ENCODE data around the gene DEPDC4.

The DEPDC4 gene

DNA sequence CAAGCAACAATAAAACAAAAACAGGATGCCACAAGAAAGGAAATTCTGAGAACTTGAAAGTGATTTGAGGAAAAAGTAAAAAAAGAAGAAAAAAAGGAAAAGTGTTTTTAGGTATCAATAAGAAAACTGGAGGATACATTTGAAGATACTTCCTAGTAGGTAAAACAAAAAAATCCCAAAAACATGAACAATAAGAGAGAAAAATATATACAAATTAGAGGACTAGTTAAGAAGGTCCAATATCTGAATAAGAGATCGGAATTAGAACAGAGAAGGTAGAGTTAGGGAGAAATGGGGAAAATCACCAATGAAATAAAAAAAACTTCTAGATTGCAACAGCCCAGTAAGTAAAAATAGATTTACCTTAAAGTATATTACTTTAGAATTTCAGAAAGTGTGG lies 8.8 kb downstream of the DEPDC4 start:
- no peak overlapping the region for H3K4me3 ChIP-seq (ENCODE audit: control insufficient read depth, low read depth, low read length)
- no peak for DNase-seq (ENCODE audit: low read depth)
- TF ChIP-seq, protein P1, sequence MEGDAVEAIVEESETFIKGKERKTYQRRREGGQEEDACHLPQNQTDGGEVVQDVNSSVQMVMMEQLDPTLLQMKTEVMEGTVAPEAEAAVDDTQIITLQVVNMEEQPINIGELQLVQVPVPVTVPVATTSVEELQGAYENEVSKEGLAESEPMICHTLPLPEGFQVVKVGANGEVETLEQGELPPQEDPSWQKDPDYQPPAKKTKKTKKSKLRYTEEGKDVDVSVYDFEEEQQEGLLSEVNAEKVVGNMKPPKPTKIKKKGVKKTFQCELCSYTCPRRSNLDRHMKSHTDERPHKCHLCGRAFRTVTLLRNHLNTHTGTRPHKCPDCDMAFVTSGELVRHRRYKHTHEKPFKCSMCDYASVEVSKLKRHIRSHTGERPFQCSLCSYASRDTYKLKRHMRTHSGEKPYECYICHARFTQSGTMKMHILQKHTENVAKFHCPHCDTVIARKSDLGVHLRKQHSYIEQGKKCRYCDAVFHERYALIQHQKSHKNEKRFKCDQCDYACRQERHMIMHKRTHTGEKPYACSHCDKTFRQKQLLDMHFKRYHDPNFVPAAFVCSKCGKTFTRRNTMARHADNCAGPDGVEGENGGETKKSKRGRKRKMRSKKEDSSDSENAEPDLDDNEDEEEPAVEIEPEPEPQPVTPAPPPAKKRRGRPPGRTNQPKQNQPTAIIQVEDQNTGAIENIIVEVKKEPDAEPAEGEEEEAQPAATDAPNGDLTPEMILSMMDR (IDR thresholded peaks at IDR 0.05; ENCODE audit: control insufficient read depth, insufficient read depth, low read depth, low read length, missing control alignments): no peak

DNA sequence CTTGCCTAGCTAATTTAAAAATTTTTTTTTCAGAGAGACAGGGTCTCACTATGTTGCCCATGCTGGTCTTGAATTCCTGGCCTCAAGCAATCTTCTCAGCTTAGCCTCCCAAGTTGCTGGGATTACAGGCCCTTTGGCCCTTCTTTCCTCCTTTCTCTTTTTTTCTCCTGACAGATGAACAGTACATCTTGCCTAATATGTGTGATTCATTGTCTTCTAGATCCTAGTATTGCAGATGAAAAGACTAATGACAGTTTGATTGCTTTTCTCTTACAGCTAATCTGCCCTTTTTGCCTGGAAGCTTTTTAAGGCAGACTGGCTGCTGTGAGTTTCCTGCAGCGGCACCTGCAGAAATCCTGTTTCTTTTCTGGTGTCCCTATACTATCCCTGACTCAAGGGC lies 12.0 kb downstream of the DEPDC4 start:
- TF ChIP-seq, protein P1 (IDR thresholded peaks at IDR 0.05; ENCODE audit: control insufficient read depth, insufficient read depth, low read depth, low read length, missing control alignments): no peak
- no peak for DNase-seq (ENCODE audit: low read depth)
- no peak overlapping the region for H3K4me3 ChIP-seq (ENCODE audit: control insufficient read depth, low read depth, low read length)

DNA sequence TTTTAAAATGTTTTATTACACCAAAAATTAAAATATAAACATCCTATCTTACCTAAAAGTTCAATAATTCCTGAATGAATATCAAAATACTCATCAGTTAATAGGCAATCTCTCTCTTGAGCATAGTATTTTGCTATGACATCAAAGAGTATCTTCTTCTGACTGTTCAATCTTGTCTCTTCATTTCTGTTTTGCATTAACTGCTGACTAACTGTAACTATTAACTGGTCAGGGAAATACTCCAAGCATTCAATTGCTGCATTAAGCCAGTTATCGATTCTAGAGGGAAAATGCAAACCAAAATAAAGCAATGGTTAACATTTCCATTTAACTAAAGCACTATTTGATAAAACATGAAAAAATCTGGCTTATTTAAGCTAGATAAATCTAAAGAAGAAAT lies 13.4 kb downstream of the DEPDC4 start:
- no peak overlapping the region for H3K4me3 ChIP-seq (ENCODE audit: control insufficient read depth, low read depth, low read length)
- TF ChIP-seq, protein P1 (IDR thresholded peaks at IDR 0.05; ENCODE audit: control insufficient read depth, insufficient read depth, low read depth, low read length, missing control alignments): no peak
- no peak for DNase-seq (ENCODE audit: low read depth)

DNA sequence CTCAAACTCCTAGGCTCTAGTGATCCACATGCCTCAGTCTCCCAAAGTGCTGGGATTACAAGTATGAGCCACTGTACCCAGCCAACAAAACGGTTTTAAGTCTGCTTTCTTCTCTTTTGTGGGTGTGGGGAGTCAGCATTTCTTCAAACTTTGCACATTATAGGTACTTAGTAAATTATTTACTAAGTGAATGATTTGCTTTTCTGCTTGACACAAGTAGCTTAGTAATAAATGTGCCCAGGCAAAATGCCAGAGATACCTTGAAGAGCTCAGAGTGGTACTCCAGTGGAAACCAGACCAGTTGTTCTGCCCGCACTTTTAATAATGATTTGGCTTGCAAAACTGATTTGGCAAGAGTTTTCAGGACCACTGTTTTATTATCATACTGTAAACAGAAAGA lies 15.0 kb downstream of the DEPDC4 start:
- TF ChIP-seq, protein P1 (IDR thresholded peaks at IDR 0.05; ENCODE audit: control insufficient read depth, insufficient read depth, low read depth, low read length, missing control alignments): no peak
- DNase-seq (ENCODE audit: low read depth): no peak
- no peak overlapping the region for H3K4me3 ChIP-seq (ENCODE audit: control insufficient read depth, low read depth, low read length)

DNA sequence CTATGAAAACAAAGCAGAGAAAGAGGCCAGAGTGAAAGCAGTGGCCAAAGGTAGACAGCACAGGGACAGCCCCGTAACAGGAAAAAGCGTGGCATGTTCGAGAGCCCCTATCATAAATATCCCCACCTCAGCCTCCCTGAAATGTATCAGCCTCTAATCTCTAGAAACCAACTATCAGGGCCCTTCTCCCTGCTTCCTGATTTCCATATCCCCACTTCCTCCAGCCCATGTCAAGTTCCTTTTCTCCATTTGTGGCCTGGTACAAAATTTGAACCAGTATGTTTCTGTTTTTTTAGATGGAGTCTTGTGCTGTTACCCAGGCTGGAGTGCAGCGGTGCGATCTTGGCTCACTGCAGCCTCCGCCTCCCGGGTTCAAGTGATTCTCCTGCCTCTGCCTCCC lies 16.9 kb downstream of the DEPDC4 start:
- H3K4me3 ChIP-seq (ENCODE audit: control insufficient read depth, low read depth, low read length): no peak overlapping the region
- no peak for DNase-seq (ENCODE audit: low read depth)
- TF ChIP-seq, protein P1 (IDR thresholded peaks at IDR 0.05; ENCODE audit: control insufficient read depth, insufficient read depth, low read depth, low read length, missing control alignments): no peak

DNA sequence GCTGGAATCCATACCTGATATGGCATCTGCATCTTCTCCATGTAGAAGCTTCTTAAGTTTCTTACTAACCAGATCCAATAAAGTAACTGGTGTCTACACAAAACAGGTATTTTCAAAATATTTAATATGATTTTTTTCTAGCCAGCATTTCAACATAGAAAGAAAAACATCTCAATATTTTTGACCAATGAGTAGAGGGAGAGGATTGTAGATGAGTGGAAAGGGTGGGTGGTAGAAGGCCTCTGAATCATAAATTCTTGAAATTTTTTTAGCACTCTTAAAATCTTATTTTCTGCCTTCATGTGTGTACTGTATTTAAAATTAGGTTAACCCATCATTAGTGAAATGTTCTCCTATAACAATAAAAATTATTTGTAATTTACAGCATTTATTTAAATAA lies 18.0 kb downstream of the DEPDC4 start:
- TF ChIP-seq, protein P1 (IDR thresholded peaks at IDR 0.05; ENCODE audit: control insufficient read depth, insufficient read depth, low read depth, low read length, missing control alignments): no peak
- no peak for DNase-seq (ENCODE audit: low read depth)
- H3K4me3 ChIP-seq (ENCODE audit: control insufficient read depth, low read depth, low read length): no peak overlapping the region

DNA sequence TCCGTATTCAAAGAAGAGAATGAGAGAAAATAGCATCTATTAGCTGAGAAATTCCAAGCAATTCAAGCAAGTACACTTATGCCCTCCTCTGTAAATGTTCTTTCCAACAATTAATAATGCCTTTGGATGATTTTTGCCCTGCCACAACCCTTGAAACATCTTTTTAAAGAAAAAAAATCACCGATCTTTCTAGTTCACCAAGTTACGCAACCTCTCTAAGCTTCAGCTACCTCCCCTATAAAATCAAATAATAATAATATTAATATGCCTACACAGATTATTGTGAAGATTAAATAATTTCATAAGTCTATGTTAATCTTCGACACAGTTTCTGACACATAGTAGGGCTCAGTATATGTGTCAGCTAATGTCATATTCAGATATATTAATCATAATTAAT lies 19.1 kb downstream of the DEPDC4 start:
- TF ChIP-seq, protein P1 (IDR thresholded peaks at IDR 0.05; ENCODE audit: control insufficient read depth, insufficient read depth, low read depth, low read length, missing control alignments): no peak
- no peak for DNase-seq (ENCODE audit: low read depth)
- no peak overlapping the region for H3K4me3 ChIP-seq (ENCODE audit: control insufficient read depth, low read depth, low read length)
